Measurements from ENCODE around the gene SMIM27. TPM values are rescaled to one million over a fixed set of nuclear protein-coding genes. Genes with fewer than 3 reads are reported as not detected.

Gene SMIM27
- total and polyA plus RNA-seq, 2 of the 13 experiments (the other 11 are each of a cell fraction or from before 2014, with no cell fraction given), result 17.9 to 19.0 TPM

DNA sequence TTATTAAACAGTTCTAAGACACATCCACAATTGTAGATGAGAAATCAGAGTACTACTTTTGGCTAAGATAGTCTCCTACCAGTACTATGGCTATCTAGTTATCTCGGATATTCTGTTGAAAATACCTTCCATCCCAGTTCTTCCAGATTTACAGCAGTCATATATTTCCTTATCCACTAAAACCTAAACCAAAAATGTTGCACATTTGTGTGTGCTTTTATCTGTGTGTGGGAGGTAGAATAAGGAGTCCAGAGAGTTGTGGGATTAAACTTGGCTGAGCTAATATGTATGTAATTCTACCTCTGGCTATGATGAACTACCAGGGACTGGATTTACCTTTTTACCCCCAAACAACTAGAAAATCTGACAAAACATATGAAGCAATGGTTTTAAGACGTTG is 38.3 kb downstream of the SMIM27 start (continued):
- TF ChIP-seq, protein P1, sequence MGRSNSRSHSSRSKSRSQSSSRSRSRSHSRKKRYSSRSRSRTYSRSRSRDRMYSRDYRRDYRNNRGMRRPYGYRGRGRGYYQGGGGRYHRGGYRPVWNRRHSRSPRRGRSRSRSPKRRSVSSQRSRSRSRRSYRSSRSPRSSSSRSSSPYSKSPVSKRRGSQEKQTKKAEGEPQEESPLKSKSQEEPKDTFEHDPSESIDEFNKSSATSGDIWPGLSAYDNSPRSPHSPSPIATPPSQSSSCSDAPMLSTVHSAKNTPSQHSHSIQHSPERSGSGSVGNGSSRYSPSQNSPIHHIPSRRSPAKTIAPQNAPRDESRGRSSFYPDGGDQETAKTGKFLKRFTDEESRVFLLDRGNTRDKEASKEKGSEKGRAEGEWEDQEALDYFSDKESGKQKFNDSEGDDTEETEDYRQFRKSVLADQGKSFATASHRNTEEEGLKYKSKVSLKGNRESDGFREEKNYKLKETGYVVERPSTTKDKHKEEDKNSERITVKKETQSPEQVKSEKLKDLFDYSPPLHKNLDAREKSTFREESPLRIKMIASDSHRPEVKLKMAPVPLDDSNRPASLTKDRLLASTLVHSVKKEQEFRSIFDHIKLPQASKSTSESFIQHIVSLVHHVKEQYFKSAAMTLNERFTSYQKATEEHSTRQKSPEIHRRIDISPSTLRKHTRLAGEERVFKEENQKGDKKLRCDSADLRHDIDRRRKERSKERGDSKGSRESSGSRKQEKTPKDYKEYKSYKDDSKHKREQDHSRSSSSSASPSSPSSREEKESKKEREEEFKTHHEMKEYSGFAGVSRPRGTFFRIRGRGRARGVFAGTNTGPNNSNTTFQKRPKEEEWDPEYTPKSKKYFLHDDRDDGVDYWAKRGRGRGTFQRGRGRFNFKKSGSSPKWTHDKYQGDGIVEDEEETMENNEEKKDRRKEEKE (IDR thresholded peaks at IDR 0.05), result no peak
- TF ChIP-seq NFRKB (IDR thresholded peaks at IDR 0.05), result no peak
- no peak for TF ChIP-seq CBX5 (CRISPR knock-in tag; IDR thresholded peaks at IDR 0.05; ENCODE audit: borderline replicate concordance)
- TF ChIP-seq SIN3A (IDR thresholded peaks at IDR 0.05; ENCODE audit: borderline replicate concordance, low read depth, low read length), result no peak

DNA sequence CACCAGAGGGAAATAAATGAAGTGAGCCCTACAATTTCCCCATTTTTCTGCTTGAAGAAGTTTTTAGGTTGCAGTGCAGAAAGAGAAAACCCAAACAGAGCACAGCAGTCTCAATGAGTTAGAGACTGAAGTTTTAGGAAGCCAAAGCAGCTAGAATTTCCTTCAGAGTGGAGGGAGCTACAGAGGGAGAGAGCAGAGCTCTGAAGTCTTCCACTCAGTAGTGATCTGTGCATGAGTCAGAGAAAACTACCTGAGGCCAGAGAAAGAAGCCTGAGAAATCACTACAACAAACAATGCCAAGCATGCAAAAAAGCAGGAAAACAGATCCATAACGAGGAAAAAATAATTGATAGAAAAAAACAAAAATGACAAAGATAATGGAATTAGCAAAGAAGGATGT is 38.8 kb downstream of the SMIM27 start:
- FAIRE-seq (no peak), DNase-seq (ENCODE audit: low spot score) (no peak), ATAC-seq (no peak)
- in situ Hi-C loops (cut with HindIII; ENCODE audit: extremely low pct_ligation_motif_present, low pct_unique_long_range_greater_than_20kb), result no loop called here
- H3K27me3 ChIP-seq (ENCODE audit: control insufficient read depth in 1 of 2, insufficient read depth in 2 of 2, low read length in 2 of 2), result no peaks in the 10 kb centered on the region
- intact Hi-C loops (cut with micrococcal nuclease; ENCODE audit: unreplicated experiment), result no loop called here
- H3K36me3 ChIP-seq (replicated peaks in 1 of 2; ENCODE audit: control insufficient read depth in 1 of 2, insufficient read depth in 2 of 2, low read length in 2 of 2), result no peaks in the 10 kb centered on the region
- BruUV-seq (replicated peaks), result no TSS peak
- ChIA-PET POLR2A (no interaction called here), CTCF (ENCODE audit: low intra/inter-chr PET ratio, low total read pairs) (no interaction called here)
- H3K4me1 ChIP-seq (ENCODE audit: insufficient read depth, low read length), result no peaks in the 10 kb centered on the region
- no peak overlapping the region for H2AFZ ChIP-seq (ENCODE audit: low read length)
- no peak overlapping the region for H3K4me2 ChIP-seq (ENCODE audit: low read depth, low read length)
- H3K9me3 ChIP-seq (ENCODE audit: low read length), result no peaks in the 10 kb centered on the region
- no peaks in the 10 kb centered on the region for H3K79me2 ChIP-seq (ENCODE audit: insufficient read depth, low read length)
- 0% methylated on average over 1 of the region's 1 CpG for WGBS (ENCODE audit: low lambda C conversion rate)
- H3K27ac ChIP-seq (ENCODE audit: extremely low read length, insufficient read depth, low read length), result no peak overlapping the region
- H3K9ac ChIP-seq (ENCODE audit: insufficient read depth, low read depth, low read length), result no peak overlapping the region
- H3K4me3 ChIP-seq (replicated peaks in 1 of 3; ENCODE audit: insufficient read depth in 1 of 3, low read depth in 2 of 3, low read length in 3 of 3), result no peak overlapping the region
- H4K20me1 ChIP-seq (ENCODE audit: insufficient read depth, low read length), result no peaks in the 10 kb centered on the region
- TF ChIP-seq CEBPB (IDR thresholded peaks at IDR 0.05; ENCODE audit: borderline replicate concordance, low read depth, low read length), result no peak
- TF ChIP-seq ZFAT (CRISPR knock-in tag; conservative IDR thresholded peaks at IDR 0.05), result no peak
- TF ChIP-seq, protein P2, sequence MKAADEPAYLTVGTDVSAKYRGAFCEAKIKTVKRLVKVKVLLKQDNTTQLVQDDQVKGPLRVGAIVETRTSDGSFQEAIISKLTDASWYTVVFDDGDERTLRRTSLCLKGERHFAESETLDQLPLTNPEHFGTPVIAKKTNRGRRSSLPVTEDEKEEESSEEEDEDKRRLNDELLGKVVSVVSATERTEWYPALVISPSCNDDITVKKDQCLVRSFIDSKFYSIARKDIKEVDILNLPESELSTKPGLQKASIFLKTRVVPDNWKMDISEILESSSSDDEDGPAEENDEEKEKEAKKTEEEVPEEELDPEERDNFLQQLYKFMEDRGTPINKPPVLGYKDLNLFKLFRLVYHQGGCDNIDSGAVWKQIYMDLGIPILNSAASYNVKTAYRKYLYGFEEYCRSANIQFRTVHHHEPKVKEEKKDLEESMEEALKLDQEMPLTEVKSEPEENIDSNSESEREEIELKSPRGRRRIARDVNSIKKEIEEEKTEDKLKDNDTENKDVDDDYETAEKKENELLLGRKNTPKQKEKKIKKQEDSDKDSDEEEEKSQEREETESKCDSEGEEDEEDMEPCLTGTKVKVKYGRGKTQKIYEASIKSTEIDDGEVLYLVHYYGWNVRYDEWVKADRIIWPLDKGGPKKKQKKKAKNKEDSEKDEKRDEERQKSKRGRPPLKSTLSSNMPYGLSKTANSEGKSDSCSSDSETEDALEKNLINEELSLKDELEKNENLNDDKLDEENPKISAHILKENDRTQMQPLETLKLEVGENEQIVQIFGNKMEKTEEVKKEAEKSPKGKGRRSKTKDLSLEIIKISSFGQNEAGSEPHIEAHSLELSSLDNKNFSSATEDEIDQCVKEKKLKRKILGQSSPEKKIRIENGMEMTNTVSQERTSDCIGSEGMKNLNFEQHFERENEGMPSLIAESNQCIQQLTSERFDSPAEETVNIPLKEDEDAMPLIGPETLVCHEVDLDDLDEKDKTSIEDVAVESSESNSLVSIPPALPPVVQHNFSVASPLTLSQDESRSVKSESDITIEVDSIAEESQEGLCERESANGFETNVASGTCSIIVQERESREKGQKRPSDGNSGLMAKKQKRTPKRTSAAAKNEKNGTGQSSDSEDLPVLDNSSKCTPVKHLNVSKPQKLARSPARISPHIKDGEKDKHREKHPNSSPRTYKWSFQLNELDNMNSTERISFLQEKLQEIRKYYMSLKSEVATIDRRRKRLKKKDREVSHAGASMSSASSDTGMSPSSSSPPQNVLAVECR (CRISPR knock-in tag; IDR thresholded peaks at IDR 0.05; ENCODE audit: borderline replicate concordance), result no peak
- no peak for TF ChIP-seq GATA4 (IDR thresholded peaks at IDR 0.05; ENCODE audit: borderline replicate concordance, low read depth)
- TF ChIP-seq ZNF24 (IDR thresholded peaks at IDR 0.05), result no peak
- TF ChIP-seq, protein P3, sequence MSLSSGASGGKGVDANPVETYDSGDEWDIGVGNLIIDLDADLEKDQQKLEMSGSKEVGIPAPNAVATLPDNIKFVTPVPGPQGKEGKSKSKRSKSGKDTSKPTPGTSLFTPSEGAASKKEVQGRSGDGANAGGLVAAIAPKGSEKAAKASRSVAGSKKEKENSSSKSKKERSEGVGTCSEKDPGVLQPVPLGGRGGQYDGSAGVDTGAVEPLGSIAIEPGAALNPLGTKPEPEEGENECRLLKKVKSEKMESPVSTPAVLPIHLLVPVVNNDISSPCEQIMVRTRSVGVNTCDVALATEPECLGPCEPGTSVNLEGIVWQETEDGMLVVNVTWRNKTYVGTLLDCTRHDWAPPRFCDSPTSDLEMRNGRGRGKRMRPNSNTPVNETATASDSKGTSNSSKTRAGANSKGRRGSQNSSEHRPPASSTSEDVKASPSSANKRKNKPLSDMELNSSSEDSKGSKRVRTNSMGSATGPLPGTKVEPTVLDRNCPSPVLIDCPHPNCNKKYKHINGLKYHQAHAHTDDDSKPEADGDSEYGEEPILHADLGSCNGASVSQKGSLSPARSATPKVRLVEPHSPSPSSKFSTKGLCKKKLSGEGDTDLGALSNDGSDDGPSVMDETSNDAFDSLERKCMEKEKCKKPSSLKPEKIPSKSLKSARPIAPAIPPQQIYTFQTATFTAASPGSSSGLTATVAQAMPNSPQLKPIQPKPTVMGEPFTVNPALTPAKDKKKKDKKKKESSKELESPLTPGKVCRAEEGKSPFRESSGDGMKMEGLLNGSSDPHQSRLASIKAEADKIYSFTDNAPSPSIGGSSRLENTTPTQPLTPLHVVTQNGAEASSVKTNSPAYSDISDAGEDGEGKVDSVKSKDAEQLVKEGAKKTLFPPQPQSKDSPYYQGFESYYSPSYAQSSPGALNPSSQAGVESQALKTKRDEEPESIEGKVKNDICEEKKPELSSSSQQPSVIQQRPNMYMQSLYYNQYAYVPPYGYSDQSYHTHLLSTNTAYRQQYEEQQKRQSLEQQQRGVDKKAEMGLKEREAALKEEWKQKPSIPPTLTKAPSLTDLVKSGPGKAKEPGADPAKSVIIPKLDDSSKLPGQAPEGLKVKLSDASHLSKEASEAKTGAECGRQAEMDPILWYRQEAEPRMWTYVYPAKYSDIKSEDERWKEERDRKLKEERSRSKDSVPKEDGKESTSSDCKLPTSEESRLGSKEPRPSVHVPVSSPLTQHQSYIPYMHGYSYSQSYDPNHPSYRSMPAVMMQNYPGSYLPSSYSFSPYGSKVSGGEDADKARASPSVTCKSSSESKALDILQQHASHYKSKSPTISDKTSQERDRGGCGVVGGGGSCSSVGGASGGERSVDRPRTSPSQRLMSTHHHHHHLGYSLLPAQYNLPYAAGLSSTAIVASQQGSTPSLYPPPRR (CRISPR knock-in tag; IDR thresholded peaks at IDR 0.05; ENCODE audit: borderline replicate concordance), result no peak
- TF ChIP-seq ADNP (CRISPR knock-in tag; IDR thresholded peaks at IDR 0.05), result no peak

Measured in HepG2 (cell line).